ENCODE measurements around the gene PRRT4. TPM values are rescaled to one million over a fixed set of nuclear protein-coding genes. Genes with fewer than 3 reads are reported as not detected.

The PRRT4 gene
- total and polyA plus RNA-seq, 2 of the 13 experiments (the other 11 are each of a cell fraction or from before 2014, with no cell fraction given) = not detected

GRCh38 chr7:128343554-128344430, 17.7 kb downstream of the PRRT4 start, which contains the start of gene RBM28 (continued):
- TF ChIP-seq ETV5 (CRISPR knock-in tag; IDR thresholded peaks at IDR 0.05; ENCODE audit: borderline replicate concordance) (peak; percentile 83), ZZZ3 (CRISPR knock-in tag; IDR thresholded peaks at IDR 0.05; ENCODE audit: borderline replicate concordance) (peak; percentile 93; the same call in 1 of the 2 replicates), ZSCAN12 (CRISPR knock-in tag; IDR thresholded peaks at IDR 0.05) (peak; percentile 96), ZNF619 (CRISPR knock-in tag; IDR thresholded peaks at IDR 0.05) (peak; percentile 93), ZNF180 (CRISPR knock-in tag; IDR thresholded peaks at IDR 0.05; ENCODE audit: borderline replicate concordance, low read depth) (no peak), CBX1 (IDR thresholded peaks at IDR 0.05; ENCODE audit: low read depth) (peak; percentile 94), NFE2 (CRISPR knock-in tag; IDR thresholded peaks at IDR 0.05) (peak; percentile 47; the same call in 1 of the 2 replicates), ETS1 (CRISPR knock-in tag; IDR thresholded peaks at IDR 0.05) (peak; percentile 97; the same call in 1 of the 2 replicates), ZNF788 (CRISPR knock-in tag; IDR thresholded peaks at IDR 0.05; ENCODE audit: borderline replicate concordance) (peak; percentile 99), REL (CRISPR knock-in tag; conservative IDR thresholded peaks at IDR 0.05) (peak; percentile 99), AHDC1 (CRISPR knock-in tag; IDR thresholded peaks at IDR 0.05; ENCODE audit: borderline replicate concordance) (peak; percentile 81), E2F2 (CRISPR knock-in tag; IDR thresholded peaks at IDR 0.05; ENCODE audit: borderline replicate concordance) (peak; percentile 78; the same call in 1 of the 2 replicates), ZNF782 (CRISPR knock-in tag; IDR thresholded peaks at IDR 0.05; ENCODE audit: borderline replicate concordance) (peak; percentile 99), AKAP8 (CRISPR knock-in tag; IDR thresholded peaks at IDR 0.05) (peak; percentile 45; the same call in 1 of the 2 replicates), ZNF614 (CRISPR knock-in tag; IDR thresholded peaks at IDR 0.05; ENCODE audit: borderline replicate concordance) (peak; percentile 99), ERF (CRISPR knock-in tag; IDR thresholded peaks at IDR 0.05) (peak; percentile 100), ZNF253 (CRISPR knock-in tag; IDR thresholded peaks at IDR 0.05; ENCODE audit: borderline replicate concordance) (peak; percentile 100), JARID2 (CRISPR knock-in tag; IDR thresholded peaks at IDR 0.05; ENCODE audit: insufficient replicate concordance) (peak; percentile 94), TAF15 (IDR thresholded peaks at IDR 0.05; ENCODE audit: low read depth, low read length, poor library complexity, severe bottlenecking) (no peak)

Data from HepG2 (cell line).